HepG2 (cell line): ENCODE data around the gene CPED1. TPM values are rescaled to one million over a fixed set of nuclear protein-coding genes. Genes with fewer than 3 reads are reported as not detected.

ENCODE experiments used
- CEBPG ChIP-seq: IDR thresholded peaks from 2 replicates; pipeline ENCODE4 v1.6.1; 2016
- DMAP1 ChIP-seq: IDR thresholded peaks from 2 replicates; pipeline ENCODE4 v1.6.1; 2016
- MED8 ChIP-seq: sonication (generic); formaldehyde crosslinking; IDR thresholded peaks from 2 replicates; pipeline ENCODE4 v1.8.1; 2023; ENCODE audit warnings: mild to moderate bottlenecking, missing genetic modification reagents; ENCODE audit not compliant: insufficient replicate concordance
- MTF2 ChIP-seq: sonication (generic); formaldehyde crosslinking; IDR thresholded peaks from 2 replicates; pipeline ENCODE4 v1.5.0; 2020; ENCODE audit warnings: missing genetic modification reagents, borderline replicate concordance
- NFYB ChIP-seq: sonication (generic); formaldehyde crosslinking; IDR thresholded peaks from 2 replicates; pipeline ENCODE4 v1.4.0; 2020; ENCODE audit warnings: missing genetic modification reagents
- NR0B2 ChIP-seq: sonication (generic); formaldehyde crosslinking; IDR thresholded peaks from 2 replicates; pipeline ENCODE4 v1.4.0; 2020; ENCODE audit warnings: mild to moderate bottlenecking, missing genetic modification reagents
- PLRG1 ChIP-seq: fragments of 450-650 bp; conservative IDR thresholded peaks from 2 replicates; pipeline ENCODE4 v1.6.1; 2016
- PREB ChIP-seq: sonication (generic); formaldehyde crosslinking; IDR thresholded peaks from 2 replicates; pipeline ENCODE4 v1.4.0; 2020; ENCODE audit warnings: missing genetic modification reagents
- REL ChIP-seq: sonication (generic); formaldehyde crosslinking; conservative IDR thresholded peaks from 2 replicates; pipeline ENCODE4 v1.8.0; 2022; ENCODE audit warnings: mild to moderate bottlenecking, missing genetic modification reagents, moderate library complexity
- SALL1 ChIP-seq: sonication (generic); formaldehyde crosslinking; IDR thresholded peaks from 2 replicates; pipeline ENCODE4 v1.8.0; 2022; ENCODE audit warnings: mild to moderate bottlenecking, missing genetic modification reagents
- SMAD3 ChIP-seq: sonication (generic); formaldehyde crosslinking; IDR thresholded peaks from 2 replicates; pipeline ENCODE4 v1.4.0; 2020; ENCODE audit warnings: missing genetic modification reagents
- TCF7 ChIP-seq: sonication (generic); IDR thresholded peaks from 2 replicates; pipeline ENCODE4 v1.6.1; 2016; ENCODE audit warnings: antibody characterized with exemption, low read depth
- THAP8 ChIP-seq: sonication (generic); formaldehyde crosslinking; IDR thresholded peaks from 2 replicates; pipeline ENCODE4 v1.5.1; 2020; ENCODE audit warnings: missing genetic modification reagents, mild to moderate bottlenecking, borderline replicate concordance
- ZBTB8A ChIP-seq: sonication (generic); formaldehyde crosslinking; IDR thresholded peaks from 2 replicates; pipeline ENCODE4 v1.4.0; 2020; ENCODE audit warnings: mild to moderate bottlenecking, low read depth, missing genetic modification reagents, borderline replicate concordance
- ZFP62 ChIP-seq: sonication (generic); formaldehyde crosslinking; IDR thresholded peaks from 2 replicates; pipeline ENCODE4 v1.4.0; 2020; ENCODE audit warnings: missing genetic modification reagents
- ZKSCAN1 ChIP-seq: fragments of 150-350 bp; IDR thresholded peaks from 2 replicates; pipeline ENCODE4 v1.6.1; 2014; ENCODE audit warnings: low read length
- ZNF383 ChIP-seq: sonication (generic); formaldehyde crosslinking; IDR thresholded peaks from 2 replicates; pipeline ENCODE4 v1.4.0; 2020; ENCODE audit warnings: missing genetic modification reagents, mild to moderate bottlenecking, borderline replicate concordance
- ZNF512 ChIP-seq: sonication (generic); formaldehyde crosslinking; IDR thresholded peaks from 2 replicates; pipeline ENCODE4 v1.4.0; 2020; ENCODE audit warnings: mild to moderate bottlenecking, missing genetic modification reagents
- ZNF547 ChIP-seq: sonication (generic); formaldehyde crosslinking; IDR thresholded peaks from 2 replicates; pipeline ENCODE4 v1.5.1; 2020; ENCODE audit warnings: mild to moderate bottlenecking, missing genetic modification reagents
- ZNF572 ChIP-seq: sonication (generic); formaldehyde crosslinking; IDR thresholded peaks from 2 replicates; pipeline ENCODE4 v1.5.1; 2020; ENCODE audit warnings: mild to moderate bottlenecking, missing genetic modification reagents
- ZNF574 ChIP-seq: sonication (generic); formaldehyde crosslinking; IDR thresholded peaks from 2 replicates; pipeline ENCODE4 v1.4.0; 2020; ENCODE audit warnings: missing genetic modification reagents
- ZNF580 ChIP-seq: IDR thresholded peaks from 2 replicates; pipeline ENCODE4 v1.6.1; 2016; ENCODE audit warnings: low read depth, borderline replicate concordance
- ZSCAN29 ChIP-seq: sonication (generic); formaldehyde crosslinking; conservative IDR thresholded peaks from 2 replicates; pipeline ENCODE4 v1.4.0; 2020; ENCODE audit warnings: mild to moderate bottlenecking, missing genetic modification reagents
- polyA plus RNA-seq, 8 experiments: library from polyadenylated mRNA; depleted of rRNA in 3 of 8; stranded (reverse) in 7 of 8; unstranded in 1 of 8; fragments of >200 nt; fragmentation: Illumina TruSeq in 4 of 8; extraction: Trizol in 4 of 8; gene quantifications; 2 replicates each; pipeline versions ENCODE4 v1.2.1 to v1.2.3, GENCODE V29; 2011 to 2016; ENCODE audit warnings: low read depth in 4 of 8, missing spikeins in 1 of 8, mixed read lengths in 1 of 8; ENCODE audit not compliant: insufficient read depth in 1 of 8
- total RNA-seq, 5 experiments: library from RNA; depleted of rRNA; stranded (reverse); fragments of >200 nt; fragmentation: Illumina TruSeq; extraction: Trizol; gene quantifications; 2 replicates each; pipeline ENCODE4 v1.2.3, GENCODE V29; 2016; ENCODE audit warnings: low read depth in 1 of 5

Gene CPED1
- total and polyA plus RNA-seq, 2 of the 13 experiments (the other 11 are each of a cell fraction or from before 2014, with no cell fraction given), result 11.5 to 27.0 TPM

GRCh38 chr7:120950539-120951308, 37.8 kb upstream of the CPED1 start, which contains the start of gene ING3 (continued):
- no peak for TF ChIP-seq ZNF512 (CRISPR knock-in tag)
- TF ChIP-seq PLRG1, result no peak
- TF ChIP-seq NFYB (CRISPR knock-in tag), result peak; percentile 92
- TF ChIP-seq ZNF574 (CRISPR knock-in tag), result peak; percentile 53
- no peak for TF ChIP-seq ZNF547 (CRISPR knock-in tag)
- TF ChIP-seq ZFP62 (CRISPR knock-in tag), result peak; percentile 75; the same call in 1 of the 2 replicates
- 0 out of 2 replicates have a peak, but pooled peaks have one; percentile 42 for TF ChIP-seq SMAD3 (CRISPR knock-in tag)
- no peak; the same call in 1 of the 2 replicates for TF ChIP-seq ZSCAN29 (CRISPR knock-in tag)
- no peak; the same call in 1 of the 2 replicates for TF ChIP-seq ZKSCAN1
- peak; percentile 50; the same call in 1 of the 2 replicates for TF ChIP-seq ZBTB8A
- TF ChIP-seq MTF2, result no peak
- TF ChIP-seq NR0B2, result 0 out of 2 replicates have a peak, but pooled peaks have one; percentile 4
- TF ChIP-seq CEBPG (CRISPR knock-in tag), result peak; percentile 46
- TF ChIP-seq MED8, result no peak
- TF ChIP-seq ZNF572 (CRISPR knock-in tag), result no peak
- no peak for TF ChIP-seq REL (CRISPR knock-in tag)
- TF ChIP-seq DMAP1 (CRISPR knock-in tag), result peak; percentile 88; the same call in 1 of the 2 replicates
- TF ChIP-seq THAP8 (CRISPR knock-in tag), result no peak
- TF ChIP-seq SALL1 (CRISPR knock-in tag), result peak; percentile 56; the same call in 1 of the 2 replicates
- TF ChIP-seq ZNF580 (CRISPR knock-in tag), result no peak
- TF ChIP-seq PREB, result no peak
- peak; percentile 61; the same call in 1 of the 2 replicates for TF ChIP-seq ZNF383
- TF ChIP-seq TCF7, result no peak
